Lower leg skin (tissue), 3 donors: ENCODE measurements around the gene SLC9A4.

Experiments
- CTCF ChIP-seq, 3 donors: fragments of 450-650 bp; IDR thresholded peaks; one replicate each; pipeline ENCODE4 v1.5.1; 2016; ENCODE audit warnings: antibody characterized with exemption in 3 of 3, mild to moderate bottlenecking in 3 of 3, moderate library complexity in 2 of 3
- POLR2A ChIP-seq, 2 donors: fragments of 450-650 bp; IDR thresholded peaks; one replicate each; pipeline ENCODE4 v1.6.1; 2016 to 2017; ENCODE audit warnings: antibody characterized with exemption in 2 of 2, mild to moderate bottlenecking in 1 of 2, moderate library complexity in 1 of 2

- no peak for TF ChIP-seq POLR2A (IDR thresholded peaks at IDR 0.05)
- TF ChIP-seq CTCF (IDR thresholded peaks at IDR 0.05): no peak
Measured at GRCh38 chr2:102480285-102481195, 7.5 kb downstream of the SLC9A4 start.
